ENCODE results near the gene LILRB1.
"Not testable (repeated sequence)": the region's sequence is repeated elsewhere in the genome, so short reads cannot be mapped to it uniquely, and the experiment has no call there.

Gene LILRB1

DNA sequence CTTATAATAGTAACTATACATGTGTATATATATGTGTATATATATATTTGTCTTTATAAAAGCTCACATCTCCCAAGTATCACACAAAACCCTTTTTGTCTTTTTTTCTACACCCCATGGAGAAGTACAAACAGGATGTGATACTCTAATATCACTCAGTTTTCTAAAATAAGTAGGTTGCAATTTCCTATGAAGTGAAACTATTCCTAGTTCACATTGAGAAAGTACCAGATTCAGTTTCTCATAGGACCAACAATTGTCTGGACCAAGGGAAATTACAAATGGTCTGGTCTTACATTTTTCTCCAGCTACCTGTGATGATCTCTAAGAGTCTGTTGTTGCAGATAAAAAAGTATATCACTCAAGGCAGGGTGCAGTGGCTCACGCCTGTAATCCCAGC lies 17.9 kb upstream of the LILRB1 start:
- ChIA-PET CTCF (no interaction called here), POLR2A (no interaction called here)
- no peak overlapping the region for H3K4me3 ChIP-seq (ENCODE audit: low read depth, low read length)
- DNase-seq (ENCODE audit: low read depth, low spot score): no peak
- TF ChIP-seq, protein P1, sequence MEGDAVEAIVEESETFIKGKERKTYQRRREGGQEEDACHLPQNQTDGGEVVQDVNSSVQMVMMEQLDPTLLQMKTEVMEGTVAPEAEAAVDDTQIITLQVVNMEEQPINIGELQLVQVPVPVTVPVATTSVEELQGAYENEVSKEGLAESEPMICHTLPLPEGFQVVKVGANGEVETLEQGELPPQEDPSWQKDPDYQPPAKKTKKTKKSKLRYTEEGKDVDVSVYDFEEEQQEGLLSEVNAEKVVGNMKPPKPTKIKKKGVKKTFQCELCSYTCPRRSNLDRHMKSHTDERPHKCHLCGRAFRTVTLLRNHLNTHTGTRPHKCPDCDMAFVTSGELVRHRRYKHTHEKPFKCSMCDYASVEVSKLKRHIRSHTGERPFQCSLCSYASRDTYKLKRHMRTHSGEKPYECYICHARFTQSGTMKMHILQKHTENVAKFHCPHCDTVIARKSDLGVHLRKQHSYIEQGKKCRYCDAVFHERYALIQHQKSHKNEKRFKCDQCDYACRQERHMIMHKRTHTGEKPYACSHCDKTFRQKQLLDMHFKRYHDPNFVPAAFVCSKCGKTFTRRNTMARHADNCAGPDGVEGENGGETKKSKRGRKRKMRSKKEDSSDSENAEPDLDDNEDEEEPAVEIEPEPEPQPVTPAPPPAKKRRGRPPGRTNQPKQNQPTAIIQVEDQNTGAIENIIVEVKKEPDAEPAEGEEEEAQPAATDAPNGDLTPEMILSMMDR (IDR thresholded peaks at IDR 0.05; ENCODE audit: insufficient read depth, low read length, missing control alignments): no peak

GRCh38 chr19:54614726-54615125 lies 15.6 kb upstream of the LILRB1 start:
- POLR2A ChIA-PET: no interaction called here
- no peak for DNase-seq (ENCODE audit: low read depth, low spot score)
- TF ChIP-seq, protein P1 (IDR thresholded peaks at IDR 0.05; ENCODE audit: insufficient read depth, low read length, missing control alignments): no peak
- H3K4me3 ChIP-seq (ENCODE audit: low read depth, low read length): no peak overlapping the region
- CTCF ChIA-PET: no interaction called here

DNA sequence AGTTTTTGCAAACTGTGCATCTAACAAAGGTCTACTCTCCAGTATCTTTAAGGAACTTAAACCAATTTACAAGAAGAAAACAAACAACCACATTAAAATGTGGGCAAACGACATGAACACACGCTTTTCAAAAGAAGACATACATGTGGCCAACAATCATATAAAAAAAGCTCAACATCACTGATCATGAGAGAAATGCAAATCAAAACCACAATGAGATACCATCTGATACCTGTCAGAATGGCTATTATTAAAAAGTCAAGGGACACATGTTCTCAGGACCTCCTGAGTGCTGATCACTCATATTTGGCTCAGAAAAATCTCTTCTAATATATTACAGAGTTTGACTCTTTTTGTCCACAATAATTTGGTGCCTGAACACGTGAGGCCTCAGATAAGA lies 14.2 kb upstream of the LILRB1 start:
- CTCF ChIA-PET: no interaction called here
- POLR2A ChIA-PET: no interaction called here
- no peak overlapping the region for H3K4me3 ChIP-seq (ENCODE audit: low read depth, low read length)
- no peak for DNase-seq (ENCODE audit: low read depth, low spot score)
- TF ChIP-seq, protein P1 (IDR thresholded peaks at IDR 0.05; ENCODE audit: insufficient read depth, low read length, missing control alignments): no peak

- TF ChIP-seq, protein P1 (IDR thresholded peaks at IDR 0.05; ENCODE audit: insufficient read depth, low read length, missing control alignments): no peak
- H3K4me3 ChIP-seq (ENCODE audit: low read depth, low read length): no peak overlapping the region
- no peak for DNase-seq (ENCODE audit: low read depth, low spot score)
- ChIA-PET CTCF (no interaction called here), POLR2A (no interaction called here)
Measured at GRCh38 chr19:54616821-54617560, 13.3 kb upstream of the LILRB1 start.

GRCh38 chr19:54620464-54620863 lies 9.8 kb upstream of the LILRB1 start:
- H3K4me3 ChIP-seq (ENCODE audit: low read depth, low read length): no peak overlapping the region
- POLR2A ChIA-PET: no interaction called here
- CTCF ChIA-PET: no interaction called here
- DNase-seq (ENCODE audit: low read depth, low spot score): no peak
- TF ChIP-seq, protein P1 (IDR thresholded peaks at IDR 0.05; ENCODE audit: insufficient read depth, low read length, missing control alignments): no peak

GRCh38 chr19:54622431-54622830 lies 7.9 kb upstream of the LILRB1 start:
- DNase-seq (ENCODE audit: low read depth, low spot score): no peak
- CTCF ChIA-PET: no interaction called here
- POLR2A ChIA-PET: no interaction called here
- no peak overlapping the region for H3K4me3 ChIP-seq (ENCODE audit: low read depth, low read length)
- TF ChIP-seq, protein P1 (IDR thresholded peaks at IDR 0.05; ENCODE audit: insufficient read depth, low read length, missing control alignments): no peak

- CTCF ChIA-PET; H3K4me3 ChIP-seq (ENCODE audit: low read depth, low read length); POLR2A ChIA-PET; DNase-seq (ENCODE audit: low read depth, low spot score): not testable (repeated sequence)
Measured at GRCh38 chr19:54624234-54624633, 6.0 kb upstream of the LILRB1 start.

- POLR2A ChIA-PET; DNase-seq (ENCODE audit: low read depth, low spot score); CTCF ChIA-PET; H3K4me3 ChIP-seq (ENCODE audit: low read depth, low read length): not testable (repeated sequence)
Measured at GRCh38 chr19:54624934-54625730, 5.2 kb upstream of the LILRB1 start.

Data from AG04449 (cell line).